ENCODE results near the gene WDFY3.
"Not testable (repeated sequence)": the region's sequence is repeated elsewhere in the genome, so short reads cannot be mapped to it uniquely, and the experiment has no call there.

The WDFY3 gene

GRCh38 chr4:84856468-84857049 lies 109.9 kb downstream of the WDFY3 start:
- DNase-seq (ENCODE audit: low read depth in 2 of 2) = no peak

- DNase-seq (ENCODE audit: low read depth in 2 of 2) = no peak
Measured at GRCh38 chr4:84855774-84856173, 110.7 kb downstream of the WDFY3 start.

- no peak for DNase-seq (ENCODE audit: low read depth in 2 of 2)
Measured at GRCh38 chr4:84852081-84852480, 114.4 kb downstream of the WDFY3 start.

GRCh38 chr4:84849051-84849640 lies 117.3 kb downstream of the WDFY3 start:
- DNase-seq (ENCODE audit: low read depth in 2 of 2) = no peak

DNA sequence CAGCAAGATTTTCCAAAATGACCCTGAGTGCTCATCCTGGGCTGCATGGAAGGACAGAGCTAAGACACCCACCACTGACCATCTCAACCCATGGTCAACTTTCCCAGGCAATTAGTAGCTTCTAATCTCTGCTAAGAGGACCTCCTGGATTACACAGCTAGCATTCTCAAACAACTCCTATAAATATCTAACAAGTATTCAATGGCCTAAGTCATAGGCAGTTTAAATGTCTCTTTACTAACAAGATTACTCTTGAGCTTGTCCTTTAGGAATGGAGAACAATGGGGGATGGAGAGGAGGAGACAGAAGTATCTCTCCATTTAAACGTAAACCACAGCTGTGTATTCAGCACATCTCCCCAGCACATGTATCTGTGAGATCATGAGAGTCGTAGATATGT lies 118.1 kb downstream of the WDFY3 start:
- DNase-seq (ENCODE audit: low read depth in 2 of 2) = no peak

GRCh38 chr4:84847978-84848377 lies 118.5 kb downstream of the WDFY3 start:
- no peak for DNase-seq (ENCODE audit: low read depth in 2 of 2)

- no peak for DNase-seq (ENCODE audit: low read depth in 2 of 2)
Measured at GRCh38 chr4:84846985-84847384, 119.5 kb downstream of the WDFY3 start.

GRCh38 chr4:84841435-84841834 lies 125.1 kb downstream of the WDFY3 start:
- no peak for DNase-seq (ENCODE audit: low read depth in 2 of 2)

- DNase-seq (ENCODE audit: low read depth in 2 of 2) = no peak
Measured at GRCh38 chr4:84837751-84838150, 128.7 kb downstream of the WDFY3 start.

DNA sequence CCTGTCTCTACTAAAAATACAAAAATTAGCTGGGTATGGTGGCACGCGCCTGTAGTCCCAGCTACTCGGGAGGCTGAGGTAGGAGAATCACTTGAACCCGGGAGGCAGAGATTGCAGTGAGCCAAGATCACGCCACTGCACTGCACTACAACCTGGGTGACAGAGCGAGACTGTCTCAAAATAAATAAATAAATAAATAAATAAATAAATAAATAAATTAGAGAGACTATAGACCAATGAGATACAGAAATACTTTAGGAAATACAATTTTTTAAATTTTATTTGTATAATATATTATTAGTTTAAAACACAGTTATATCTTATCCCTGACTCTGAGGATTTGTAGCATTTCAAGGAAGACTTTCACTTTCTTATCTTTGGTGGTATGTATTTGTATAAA lies 136.9 kb downstream of the WDFY3 start:
- not testable (repeated sequence) for DNase-seq (ENCODE audit: low read depth in 2 of 2)

DNA sequence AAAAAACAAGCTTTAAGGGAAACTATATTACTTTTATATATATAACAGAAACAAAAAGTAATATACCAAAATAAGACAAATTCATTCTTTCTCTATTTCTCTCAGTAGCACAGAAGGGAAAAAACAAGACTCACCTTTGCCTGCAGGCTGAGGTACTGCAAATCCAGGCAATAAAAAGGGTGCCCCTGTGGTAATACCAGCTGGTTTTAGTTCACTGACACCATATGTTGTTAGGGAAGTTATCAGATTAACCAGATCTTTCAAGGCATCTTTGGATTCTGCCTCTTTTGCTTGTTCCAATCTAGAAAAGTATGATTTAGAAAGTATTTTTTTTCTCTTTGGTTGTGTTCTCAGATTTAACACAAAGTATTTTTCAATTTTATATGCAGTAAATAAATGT lies 139.8 kb downstream of the WDFY3 start:
- DNase-seq (ENCODE audit: low read depth in 2 of 2) = no peak

DNA sequence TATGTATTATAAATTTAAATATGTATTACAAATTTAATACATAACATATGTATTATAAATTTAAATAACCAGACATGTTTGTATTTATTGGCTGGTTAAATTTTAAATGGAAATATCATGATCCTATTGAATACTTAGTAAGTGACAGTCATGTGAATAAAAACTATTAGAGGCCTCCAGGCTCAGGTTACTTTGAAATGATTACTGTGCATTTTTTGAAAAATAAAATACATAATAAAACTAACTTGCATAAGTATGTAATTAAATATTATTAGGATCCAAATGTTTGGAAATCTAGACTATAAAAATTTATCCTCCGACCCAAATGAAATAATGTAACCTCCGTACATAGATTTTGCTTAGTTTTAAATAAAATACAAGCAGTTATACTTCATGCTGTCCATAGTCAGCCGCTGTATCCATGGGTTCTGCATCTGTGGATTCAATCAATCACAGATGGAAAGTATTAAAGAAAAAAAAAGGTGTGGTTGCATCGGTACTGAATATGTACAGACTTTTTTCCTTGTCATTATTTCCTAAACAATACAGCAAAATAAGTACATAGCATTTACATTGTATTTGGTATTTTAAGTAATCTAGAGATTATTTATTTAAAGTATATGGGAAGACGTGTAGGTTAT lies 140.7 kb downstream of the WDFY3 start:
- no peak for DNase-seq (ENCODE audit: low read depth in 2 of 2)

DNA sequence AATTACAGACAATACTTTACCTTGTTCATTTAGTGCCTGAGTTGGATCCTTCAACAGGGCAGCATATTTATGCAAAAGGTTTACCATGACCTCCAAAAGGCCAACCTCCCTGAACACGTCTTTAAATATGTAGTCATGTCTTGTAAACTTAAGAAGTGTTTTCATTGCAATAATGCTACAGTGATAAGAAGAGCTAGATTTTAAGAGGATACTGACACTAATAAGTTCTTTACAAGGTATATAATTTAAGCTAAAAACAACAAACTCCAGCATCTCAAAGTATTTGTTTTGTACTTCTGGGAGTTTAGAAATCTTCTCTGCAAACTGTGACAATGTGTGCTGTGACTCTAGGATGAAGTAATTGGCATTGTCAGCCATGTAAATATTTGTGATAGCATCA lies 145.4 kb downstream of the WDFY3 start:
- no peak for DNase-seq (ENCODE audit: low read depth in 2 of 2)

DNA sequence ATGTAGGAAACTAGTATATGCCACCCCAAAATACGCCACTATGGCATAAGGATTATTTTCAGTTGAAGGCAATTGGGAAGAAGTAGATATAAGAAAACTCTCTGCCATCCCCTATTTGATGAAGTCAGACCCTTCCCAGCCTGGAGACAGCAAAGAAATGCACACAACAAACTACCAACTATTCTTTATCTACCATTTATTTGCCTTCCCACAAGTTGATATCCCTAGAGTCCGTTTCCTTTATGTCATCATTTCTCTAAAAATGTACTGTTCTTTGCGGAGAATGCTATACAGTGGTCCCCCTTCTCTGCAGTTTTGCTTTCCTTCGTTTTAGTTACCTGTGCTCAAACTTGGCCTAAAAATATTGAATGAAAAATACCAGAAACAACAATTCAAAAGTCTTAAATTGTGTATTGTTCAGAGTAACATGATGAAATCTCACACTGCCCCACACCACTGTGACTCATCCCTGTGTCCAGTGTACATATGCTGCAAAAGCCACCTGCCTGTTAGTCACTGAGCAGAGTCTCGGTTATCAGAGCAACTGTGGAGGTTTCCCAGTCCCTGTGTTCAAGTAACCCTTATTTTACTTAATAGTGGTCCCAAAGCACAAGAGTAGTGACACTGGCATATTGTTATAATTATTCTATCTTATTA lies 152.3 kb downstream of the WDFY3 start:
- no peak for DNase-seq (ENCODE audit: low read depth in 2 of 2)

GRCh38 chr4:84809946-84810345 lies 156.5 kb downstream of the WDFY3 start:
- no peak for DNase-seq (ENCODE audit: low read depth in 2 of 2)

DNA sequence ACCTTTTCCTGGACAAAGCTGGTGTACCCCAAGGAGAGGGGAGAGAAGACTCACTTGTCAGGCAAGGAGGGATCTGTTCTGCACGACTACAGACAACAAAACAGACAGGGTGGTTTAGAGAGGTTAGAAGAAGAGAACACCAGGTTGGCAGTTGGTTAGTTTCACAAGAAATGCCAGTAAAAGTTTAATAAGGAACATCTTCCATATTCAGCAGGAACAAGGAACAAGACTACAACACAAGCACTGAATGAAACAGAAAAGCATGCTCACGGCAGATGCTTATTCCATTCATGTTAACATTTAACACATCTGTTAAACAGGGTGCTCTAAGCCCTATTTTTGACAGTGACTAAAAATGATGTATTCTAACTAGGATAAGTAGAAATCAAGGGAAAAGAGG lies 158.2 kb downstream of the WDFY3 start:
- DNase-seq (ENCODE audit: low read depth in 2 of 2) = no peak

DNA sequence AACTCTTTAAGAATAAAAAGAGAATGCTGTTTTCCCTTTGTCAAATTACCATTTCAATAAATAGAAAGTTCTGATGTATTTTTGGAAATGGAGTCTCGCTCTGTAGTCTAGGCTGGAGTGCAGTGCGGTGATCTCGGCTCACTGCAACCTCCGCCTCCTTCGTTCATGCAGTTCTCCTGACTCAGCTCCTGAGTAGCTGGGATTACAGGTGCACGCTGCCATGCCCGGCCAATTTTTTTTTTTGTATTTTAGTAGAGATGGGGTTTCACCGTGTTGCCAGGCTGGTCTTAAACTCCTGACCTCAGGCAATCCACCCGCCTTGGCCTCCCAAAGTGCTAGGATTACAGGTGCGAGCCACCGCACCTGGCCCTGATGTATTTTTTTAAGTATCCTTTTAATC lies 159.9 kb downstream of the WDFY3 start:
- DNase-seq (ENCODE audit: low read depth in 2 of 2) = not testable (repeated sequence)

GRCh38 chr4:84804136-84804535 lies 162.4 kb downstream of the WDFY3 start:
- no peak for DNase-seq (ENCODE audit: low read depth in 2 of 2)

DNA sequence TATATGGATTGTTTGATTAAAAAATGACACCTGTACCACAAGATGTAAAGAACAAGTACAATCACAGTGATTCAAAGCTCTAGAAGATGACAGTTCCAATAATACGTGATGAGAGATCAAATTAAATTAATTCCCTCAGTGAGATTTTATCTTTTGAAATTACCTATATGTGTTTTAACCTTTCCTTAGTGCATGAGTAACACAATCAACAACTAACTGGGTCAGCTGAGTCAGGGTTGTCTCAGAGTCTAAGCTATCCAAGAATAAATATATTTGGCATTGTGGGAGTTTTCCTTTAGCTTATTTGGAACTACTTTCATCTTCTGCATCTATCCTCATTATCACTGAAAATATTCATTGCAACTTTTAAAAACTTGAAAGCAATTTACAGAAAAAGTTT lies 162.8 kb downstream of the WDFY3 start:
- no peak for DNase-seq (ENCODE audit: low read depth in 2 of 2)

DNA sequence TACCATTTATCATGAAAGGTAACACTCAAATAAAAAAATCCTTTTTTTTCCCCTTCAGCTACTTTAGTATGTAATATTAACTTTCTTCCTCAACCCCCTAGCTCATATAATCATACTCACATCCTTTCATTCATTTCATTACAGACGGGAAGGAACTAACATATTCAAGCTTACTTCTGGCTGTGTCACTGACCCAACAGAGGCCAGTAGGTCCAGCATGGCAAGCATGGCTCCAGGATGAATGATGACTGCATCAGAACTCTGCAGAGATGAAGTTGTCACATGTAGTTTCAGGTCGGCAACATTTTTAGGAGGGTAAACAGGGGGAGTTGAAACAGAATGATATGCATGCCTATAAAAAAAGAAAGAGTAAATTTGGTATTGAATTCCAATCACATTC lies 163.4 kb downstream of the WDFY3 start:
- DNase-seq (ENCODE audit: low read depth in 2 of 2) = no peak

GRCh38 chr4:84800256-84800655 lies 166.2 kb downstream of the WDFY3 start:
- no peak for DNase-seq (ENCODE audit: low read depth in 2 of 2)

GRCh38 chr4:84799318-84799717 lies 167.2 kb downstream of the WDFY3 start:
- no peak for DNase-seq (ENCODE audit: low read depth in 2 of 2)

GRCh38 chr4:84796394-84796793 lies 170.1 kb downstream of the WDFY3 start:
- no peak for DNase-seq (ENCODE audit: low read depth in 2 of 2)

All from stimulated activated CD8-positive, alpha-beta memory T cell treated with anti-CD3 and anti-CD28 coated beads, Interleukin-15, amount 100 ng/mL, for 4 hours (primary cell).